Measurements from ENCODE around the gene PITPNC1.

DNA sequence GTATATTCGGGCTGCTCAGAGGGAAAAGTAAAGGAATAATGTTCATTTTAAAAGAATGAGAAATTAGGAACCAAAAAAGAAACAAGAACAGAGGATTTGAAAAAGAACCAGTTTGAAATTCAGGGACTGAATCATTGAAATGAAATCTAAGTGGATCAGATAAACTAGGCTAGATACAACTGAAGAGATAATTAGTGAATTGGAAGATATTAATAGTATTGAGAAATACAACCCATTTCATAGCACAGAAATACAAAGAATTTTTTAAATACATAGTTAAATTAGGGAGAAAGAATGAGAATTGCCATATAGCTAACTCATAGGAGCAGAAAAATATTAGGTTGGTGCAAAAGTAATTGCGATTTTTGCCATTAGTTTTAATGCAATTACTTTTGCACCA, 223.3 kb downstream of the PITPNC1 start:
- TF ChIP-seq, protein P1, sequence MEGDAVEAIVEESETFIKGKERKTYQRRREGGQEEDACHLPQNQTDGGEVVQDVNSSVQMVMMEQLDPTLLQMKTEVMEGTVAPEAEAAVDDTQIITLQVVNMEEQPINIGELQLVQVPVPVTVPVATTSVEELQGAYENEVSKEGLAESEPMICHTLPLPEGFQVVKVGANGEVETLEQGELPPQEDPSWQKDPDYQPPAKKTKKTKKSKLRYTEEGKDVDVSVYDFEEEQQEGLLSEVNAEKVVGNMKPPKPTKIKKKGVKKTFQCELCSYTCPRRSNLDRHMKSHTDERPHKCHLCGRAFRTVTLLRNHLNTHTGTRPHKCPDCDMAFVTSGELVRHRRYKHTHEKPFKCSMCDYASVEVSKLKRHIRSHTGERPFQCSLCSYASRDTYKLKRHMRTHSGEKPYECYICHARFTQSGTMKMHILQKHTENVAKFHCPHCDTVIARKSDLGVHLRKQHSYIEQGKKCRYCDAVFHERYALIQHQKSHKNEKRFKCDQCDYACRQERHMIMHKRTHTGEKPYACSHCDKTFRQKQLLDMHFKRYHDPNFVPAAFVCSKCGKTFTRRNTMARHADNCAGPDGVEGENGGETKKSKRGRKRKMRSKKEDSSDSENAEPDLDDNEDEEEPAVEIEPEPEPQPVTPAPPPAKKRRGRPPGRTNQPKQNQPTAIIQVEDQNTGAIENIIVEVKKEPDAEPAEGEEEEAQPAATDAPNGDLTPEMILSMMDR (IDR thresholded peaks at IDR 0.05), result no peak
- TF ChIP-seq POLR2A (IDR thresholded peaks at IDR 0.05), result no peak
